ENCODE results near the gene STXBP6.

Gene STXBP6

DNA sequence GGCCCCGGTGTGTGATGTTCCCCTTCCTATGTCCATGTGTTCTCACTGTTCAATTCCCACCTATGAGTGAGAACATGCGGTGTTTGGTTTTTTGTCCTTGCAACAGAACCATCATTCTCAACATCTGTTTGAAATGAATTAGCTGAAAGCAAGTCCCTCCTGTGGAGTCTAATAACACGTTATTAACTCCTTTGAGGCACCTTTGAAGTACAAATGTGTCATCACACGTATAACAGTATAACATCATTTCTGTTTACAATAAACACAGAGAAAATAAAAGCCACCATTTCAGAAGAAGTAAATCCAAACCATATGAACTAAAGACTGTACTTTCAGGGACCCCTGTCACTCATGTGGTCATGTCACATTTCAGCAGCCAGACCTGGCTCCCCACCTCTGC, 198.5 kb downstream of the STXBP6 start:
- TF ChIP-seq CSRNP3 (CRISPR knock-in tag; IDR thresholded peaks at IDR 0.05) (no peak), ZFP30 (CRISPR knock-in tag; IDR thresholded peaks at IDR 0.05) (no peak), SNAI2 (CRISPR knock-in tag; IDR thresholded peaks at IDR 0.05) (no peak), CSDC2 (CRISPR knock-in tag; IDR thresholded peaks at IDR 0.05) (no peak), PPARA (CRISPR knock-in tag; IDR thresholded peaks at IDR 0.05; ENCODE audit: borderline replicate concordance) (no peak)
- ATAC-seq, result no peak

- TF ChIP-seq ZNF70 (CRISPR knock-in tag; IDR thresholded peaks at IDR 0.05) (no peak), TCF4 (CRISPR knock-in tag; IDR thresholded peaks at IDR 0.05; ENCODE audit: borderline replicate concordance) (no peak), CREB5 (CRISPR knock-in tag; IDR thresholded peaks at IDR 0.05; ENCODE audit: low read depth) (no peak), BACH2 (CRISPR knock-in tag; IDR thresholded peaks at IDR 0.05; ENCODE audit: borderline replicate concordance) (no peak), CSRNP3 (CRISPR knock-in tag; IDR thresholded peaks at IDR 0.05) (no peak), RARB (CRISPR knock-in tag; IDR thresholded peaks at IDR 0.05) (no peak), CSDC2 (CRISPR knock-in tag; IDR thresholded peaks at IDR 0.05) (no peak), ZNF8 (CRISPR knock-in tag; IDR thresholded peaks at IDR 0.05) (no peak), TOX (CRISPR knock-in tag; IDR thresholded peaks at IDR 0.05; ENCODE audit: borderline replicate concordance) (no peak), ISL1 (CRISPR knock-in tag; IDR thresholded peaks at IDR 0.05) (no peak), ZFP3 (CRISPR knock-in tag; IDR thresholded peaks at IDR 0.05) (no peak), OSR1 (CRISPR knock-in tag; IDR thresholded peaks at IDR 0.05) (no peak), GLIS3 (CRISPR knock-in tag; IDR thresholded peaks at IDR 0.05) (no peak), ZFP30 (CRISPR knock-in tag; IDR thresholded peaks at IDR 0.05) (no peak)
- no peak for ATAC-seq
These were observed 199.9 kb downstream of the STXBP6 start for GRCh38 chr14:24850072-24850471.

GRCh38 chr14:24849471-24849870, 200.5 kb downstream of the STXBP6 start:
- TF ChIP-seq POU6F1 (CRISPR knock-in tag; IDR thresholded peaks at IDR 0.05; ENCODE audit: borderline replicate concordance, low read depth) (no peak), PPARA (CRISPR knock-in tag; IDR thresholded peaks at IDR 0.05; ENCODE audit: borderline replicate concordance) (no peak), ZNF565 (CRISPR knock-in tag; conservative IDR thresholded peaks at IDR 0.05; ENCODE audit: low read depth) (no peak), CSRNP3 (CRISPR knock-in tag; IDR thresholded peaks at IDR 0.05) (no peak), SNAI2 (CRISPR knock-in tag; IDR thresholded peaks at IDR 0.05) (no peak), ZNF8 (CRISPR knock-in tag; IDR thresholded peaks at IDR 0.05) (no peak), ESRRG (CRISPR knock-in tag; IDR thresholded peaks at IDR 0.05) (no peak)
- no peak for ATAC-seq

GRCh38 chr14:24848102-24848790, 201.7 kb downstream of the STXBP6 start:
- ATAC-seq, result no peak
- TF ChIP-seq SNAI2 (CRISPR knock-in tag; IDR thresholded peaks at IDR 0.05), result no peak
- TF ChIP-seq ARNTL (CRISPR knock-in tag; IDR thresholded peaks at IDR 0.05; ENCODE audit: borderline replicate concordance, low read depth), result no peak
- TF ChIP-seq ZNF70 (CRISPR knock-in tag; IDR thresholded peaks at IDR 0.05), result no peak
- no peak for TF ChIP-seq ESRRG (CRISPR knock-in tag; IDR thresholded peaks at IDR 0.05)
- TF ChIP-seq, protein P1, sequence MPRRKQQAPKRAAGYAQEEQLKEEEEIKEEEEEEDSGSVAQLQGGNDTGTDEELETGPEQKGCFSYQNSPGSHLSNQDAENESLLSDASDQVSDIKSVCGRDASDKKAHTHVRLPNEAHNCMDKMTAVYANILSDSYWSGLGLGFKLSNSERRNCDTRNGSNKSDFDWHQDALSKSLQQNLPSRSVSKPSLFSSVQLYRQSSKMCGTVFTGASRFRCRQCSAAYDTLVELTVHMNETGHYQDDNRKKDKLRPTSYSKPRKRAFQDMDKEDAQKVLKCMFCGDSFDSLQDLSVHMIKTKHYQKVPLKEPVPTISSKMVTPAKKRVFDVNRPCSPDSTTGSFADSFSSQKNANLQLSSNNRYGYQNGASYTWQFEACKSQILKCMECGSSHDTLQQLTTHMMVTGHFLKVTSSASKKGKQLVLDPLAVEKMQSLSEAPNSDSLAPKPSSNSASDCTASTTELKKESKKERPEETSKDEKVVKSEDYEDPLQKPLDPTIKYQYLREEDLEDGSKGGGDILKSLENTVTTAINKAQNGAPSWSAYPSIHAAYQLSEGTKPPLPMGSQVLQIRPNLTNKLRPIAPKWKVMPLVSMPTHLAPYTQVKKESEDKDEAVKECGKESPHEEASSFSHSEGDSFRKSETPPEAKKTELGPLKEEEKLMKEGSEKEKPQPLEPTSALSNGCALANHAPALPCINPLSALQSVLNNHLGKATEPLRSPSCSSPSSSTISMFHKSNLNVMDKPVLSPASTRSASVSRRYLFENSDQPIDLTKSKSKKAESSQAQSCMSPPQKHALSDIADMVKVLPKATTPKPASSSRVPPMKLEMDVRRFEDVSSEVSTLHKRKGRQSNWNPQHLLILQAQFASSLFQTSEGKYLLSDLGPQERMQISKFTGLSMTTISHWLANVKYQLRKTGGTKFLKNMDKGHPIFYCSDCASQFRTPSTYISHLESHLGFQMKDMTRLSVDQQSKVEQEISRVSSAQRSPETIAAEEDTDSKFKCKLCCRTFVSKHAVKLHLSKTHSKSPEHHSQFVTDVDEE (CRISPR knock-in tag; IDR thresholded peaks at IDR 0.05), result no peak
- no peak for TF ChIP-seq POU6F1 (CRISPR knock-in tag; IDR thresholded peaks at IDR 0.05; ENCODE audit: borderline replicate concordance, low read depth)
- TF ChIP-seq GLIS3 (CRISPR knock-in tag; IDR thresholded peaks at IDR 0.05), result no peak
- no peak for TF ChIP-seq ZNF565 (CRISPR knock-in tag; conservative IDR thresholded peaks at IDR 0.05; ENCODE audit: low read depth)
- TF ChIP-seq PPARA (CRISPR knock-in tag; IDR thresholded peaks at IDR 0.05; ENCODE audit: borderline replicate concordance), result no peak
- TF ChIP-seq ZC3H10 (CRISPR knock-in tag; IDR thresholded peaks at IDR 0.05), result no peak
